OCI-LY1 (cell line): ENCODE results near the gene POSTN.

Experiments used
- CTCF ChIP-seq: fragments of 200-600 bp; sonication (generic), shearing (Covaris generic); IDR thresholded peaks from 2 replicates; pipeline ENCODE4 v1.5.1; 2017; ENCODE audit warnings: mild to moderate bottlenecking, antibody characterized with exemption, low read length, moderate library complexity, mixed read lengths
- EZH2 ChIP-seq: fragments of 200-600 bp; sonication (generic), shearing (Covaris generic); IDR thresholded peaks from 2 replicates; pipeline ENCODE4 v1.8.0; 2017; ENCODE audit warnings: borderline replicate concordance, mixed run types, mild to moderate bottlenecking, antibody characterized with exemption, low read length, moderate library complexity, mixed read lengths

- TF ChIP-seq CTCF, result no peak
- no peak for TF ChIP-seq EZH2
These were observed 53.6 kb downstream of the POSTN start for GRCh38 chr13:37544995-37545394.
